IMR-90 (cell line): Measurements from ENCODE around the gene SNRPB.

Experiments
- CTCF ChIP-seq: conservative IDR thresholded peaks from 2 replicates; pipeline ENCODE4 v1.5.1; 2012; ENCODE audit warnings: mild to moderate bottlenecking, low read depth, low read length, improper control_type of control experiment
- MAFK ChIP-seq: IDR thresholded peaks from 2 replicates; pipeline ENCODE4 v1.6.1; 2012; ENCODE audit warnings: low read depth, low read length, improper control_type of control experiment
- POLR2A ChIP-seq: IDR thresholded peaks from 2 replicates; pipeline ENCODE4 v1.6.1; 2012; ENCODE audit warnings: mild to moderate bottlenecking, low read depth, low read length
- RAD21 ChIP-seq: IDR thresholded peaks from 2 replicates; pipeline ENCODE4 v1.6.1; 2012; ENCODE audit warnings: low read length, improper control_type of control experiment

DNA sequence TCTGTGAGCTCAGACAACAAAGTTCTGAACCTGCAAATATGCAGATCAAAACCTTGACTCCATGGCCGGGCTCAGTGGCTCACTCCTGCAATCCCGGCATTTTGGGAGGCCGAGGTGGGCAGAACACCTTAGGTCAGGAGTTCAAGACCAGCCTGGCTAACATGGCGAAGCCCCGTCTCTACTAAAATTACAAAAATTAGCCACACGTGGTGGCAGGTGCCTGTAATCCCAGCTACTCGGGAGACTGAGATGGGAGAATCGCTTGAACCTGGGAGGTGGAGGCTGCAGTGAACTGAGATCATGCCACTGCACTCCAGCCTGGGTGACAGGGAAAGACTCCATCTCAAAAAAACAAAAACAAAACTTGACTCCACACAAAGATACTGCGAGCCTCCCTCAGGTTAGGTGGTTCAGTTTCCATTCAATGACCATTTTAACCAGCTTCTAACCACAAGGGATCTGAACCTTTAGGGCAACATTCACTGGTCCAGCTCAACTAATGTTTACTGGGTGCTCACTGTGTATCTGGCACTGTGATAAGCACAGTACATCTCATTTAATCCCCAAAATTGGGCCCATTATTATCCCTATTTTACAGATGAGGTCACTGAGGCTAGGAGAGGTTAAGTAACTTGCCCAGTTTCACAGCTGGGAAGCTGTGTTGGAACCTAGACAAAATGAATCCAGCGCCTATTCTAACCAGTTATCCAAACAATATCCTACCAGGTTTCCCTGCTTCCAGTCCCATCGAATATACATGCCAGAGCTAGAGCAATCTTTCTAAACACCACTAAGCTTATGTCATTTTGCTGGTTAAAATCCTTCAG is 1.8 kb downstream of the SNRPB start:
- no peak for TF ChIP-seq POLR2A
- no peak for TF ChIP-seq CTCF
- TF ChIP-seq MAFK = no peak
- no peak for TF ChIP-seq RAD21
